Gastrocnemius medialis (tissue), 4 donors: Measurements from ENCODE around the gene TNRC18.

Experiments
- POLR2A ChIP-seq, 2 donors: fragments of 450-650 bp; IDR thresholded peaks; one replicate each; pipeline ENCODE4 v1.6.1; 2017; ENCODE audit warnings: antibody characterized with exemption in 2 of 2, mild to moderate bottlenecking in 2 of 2, moderate library complexity in 2 of 2
- TF ChIP-seq, protein P1 (sequence below), 5 experiments: fragments of 450-650 bp in 3 of 5; fragments of 200-600 bp in 2 of 5; sonication (generic) in 2 of 5; IDR thresholded peaks in 4 of 5; conservative IDR thresholded peaks in 1 of 5; 1 replicate in 4 of 5; 2 replicates in 1 of 5; pipeline ENCODE4 v1.5.1; 2016 to 2019; ENCODE audit warnings: antibody characterized with exemption in 5 of 5, mild to moderate bottlenecking in 3 of 5, moderate library complexity in 3 of 5

DNA sequence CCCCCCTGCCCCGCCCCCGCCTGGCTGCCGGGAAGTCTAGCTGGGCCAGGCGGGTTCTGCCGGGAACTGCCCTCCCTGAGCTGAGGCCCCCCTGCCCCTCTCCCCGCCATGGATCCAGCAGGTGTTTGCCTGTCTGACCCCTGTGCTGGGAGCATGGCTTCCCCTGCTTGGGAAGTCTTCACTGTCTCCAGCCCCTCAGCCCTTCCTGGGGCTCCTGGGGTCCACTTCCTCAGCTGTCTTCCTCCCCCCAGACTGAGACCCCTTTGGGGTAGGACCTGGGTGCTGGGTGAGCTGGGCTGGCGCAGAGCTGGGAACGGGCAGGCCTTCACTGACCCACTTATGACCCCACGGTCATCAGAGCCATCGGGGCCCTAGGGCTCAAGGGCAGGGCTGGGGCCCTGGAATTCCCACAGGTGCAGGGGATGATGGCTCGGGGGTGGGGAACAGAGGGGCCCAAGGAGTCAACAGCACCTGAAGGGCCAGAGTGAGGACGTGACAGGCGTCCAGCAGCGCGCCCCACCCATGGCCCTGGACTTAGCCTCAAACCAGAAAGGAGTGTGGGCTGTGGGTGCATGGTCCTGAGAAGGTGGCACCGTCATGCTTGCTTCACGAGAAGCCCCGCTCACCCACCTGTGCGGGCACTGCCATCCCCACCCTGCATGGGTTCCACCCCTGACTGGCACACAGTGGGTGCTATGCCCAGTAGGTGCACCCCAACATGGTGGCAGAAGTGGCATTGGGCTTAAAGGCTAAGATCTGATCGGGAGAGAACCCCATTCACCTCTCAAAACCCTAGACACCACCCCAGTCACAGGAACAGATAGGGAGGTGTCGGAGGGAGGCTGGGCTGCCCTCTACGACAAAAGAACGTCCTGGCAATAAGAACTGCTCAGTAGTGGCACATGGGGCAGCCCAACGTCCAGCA lies 16.2 kb upstream of the TNRC18 start:
- TF ChIP-seq, protein P1, sequence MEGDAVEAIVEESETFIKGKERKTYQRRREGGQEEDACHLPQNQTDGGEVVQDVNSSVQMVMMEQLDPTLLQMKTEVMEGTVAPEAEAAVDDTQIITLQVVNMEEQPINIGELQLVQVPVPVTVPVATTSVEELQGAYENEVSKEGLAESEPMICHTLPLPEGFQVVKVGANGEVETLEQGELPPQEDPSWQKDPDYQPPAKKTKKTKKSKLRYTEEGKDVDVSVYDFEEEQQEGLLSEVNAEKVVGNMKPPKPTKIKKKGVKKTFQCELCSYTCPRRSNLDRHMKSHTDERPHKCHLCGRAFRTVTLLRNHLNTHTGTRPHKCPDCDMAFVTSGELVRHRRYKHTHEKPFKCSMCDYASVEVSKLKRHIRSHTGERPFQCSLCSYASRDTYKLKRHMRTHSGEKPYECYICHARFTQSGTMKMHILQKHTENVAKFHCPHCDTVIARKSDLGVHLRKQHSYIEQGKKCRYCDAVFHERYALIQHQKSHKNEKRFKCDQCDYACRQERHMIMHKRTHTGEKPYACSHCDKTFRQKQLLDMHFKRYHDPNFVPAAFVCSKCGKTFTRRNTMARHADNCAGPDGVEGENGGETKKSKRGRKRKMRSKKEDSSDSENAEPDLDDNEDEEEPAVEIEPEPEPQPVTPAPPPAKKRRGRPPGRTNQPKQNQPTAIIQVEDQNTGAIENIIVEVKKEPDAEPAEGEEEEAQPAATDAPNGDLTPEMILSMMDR (IDR thresholded peaks at IDR 0.05 in 4 of 5, conservative IDR thresholded peaks at IDR 0.05 in 1 of 5): no peak
- TF ChIP-seq POLR2A (IDR thresholded peaks at IDR 0.05): no peak
